Measurements from ENCODE around the gene DNAJC6. TPM values are rescaled to one million over a fixed set of nuclear protein-coding genes. Genes with fewer than 3 reads are reported as not detected.

DNAJC6 gene
- polyA plus RNA-seq, 1 donor (not counting 4 experiments of a cell fraction or from before 2014, with no cell fraction given): 7.7 TPM

- Histone ChIP-seq H3K9me3 (ENCODE audit: control insufficient read depth, low read depth, low read length) (no peaks in the 10 kb centered on the region), H2AFZ (ENCODE audit: control insufficient read depth, low read length) (no peak overlapping the region), H3K27ac (ENCODE audit: control insufficient read depth, insufficient read depth, low read length) (no peak overlapping the region), H3K27me3 (ENCODE audit: control insufficient read depth, extremely low read depth, insufficient read depth, low read length) (no peaks in the 10 kb centered on the region), H3K4me2 (ENCODE audit: control insufficient read depth, extremely low read depth, insufficient read depth, low read depth, low read length) (no peak overlapping the region), H3K4me3 (ENCODE audit: control insufficient read depth in 2 of 3, extremely low read depth in 1 of 3, insufficient read depth in 2 of 3, low read depth in 1 of 3, low read length in 3 of 3) (no peak overlapping the region), H3K9ac (ENCODE audit: control insufficient read depth, extremely low read depth, insufficient read depth, low read length) (no peak overlapping the region), H4K20me1 (ENCODE audit: control insufficient read depth, extremely low read depth, insufficient read depth, low read length) (no peaks in the 10 kb centered on the region), H3K9me1 (ENCODE audit: control insufficient read depth, extremely low read depth, insufficient read depth, low read length) (no peaks in the 10 kb centered on the region), H3K36me3 (ENCODE audit: control insufficient read depth in 2 of 2, extremely low read depth in 1 of 2, insufficient read depth in 2 of 2, low read length in 2 of 2) (no peaks in the 10 kb centered on the region), H3K4me1 (ENCODE audit: control insufficient read depth, extremely low read depth, insufficient read depth, low read length) (peaks cover 21% of the 10 kb centered on the region), H3K79me2 (ENCODE audit: control insufficient read depth, insufficient read depth, low read length) (peaks cover 5% of the 10 kb centered on the region)
- dilution Hi-C loops (cut with MboI; ENCODE audit: extremely low pct_ligation_motif_present, low sequenced_read_pairs): no loop called here
- FAIRE-seq: no peak
- TF ChIP-seq CTCF (optimal IDR thresholded peaks at IDR 0.05 in 1 of 3, IDR thresholded peaks at IDR 0.05 in 1 of 3, conservative IDR thresholded peaks at IDR 0.05 in 1 of 3; ENCODE audit: extremely low read depth in 1 of 3, insufficient read depth in 2 of 3, low read length in 3 of 3) (no peak), EZH2 (IDR thresholded peaks at IDR 0.05; ENCODE audit: low read length) (no peak)
- no peak for DNase-seq (ENCODE audit: low read depth, low spot score)
These were observed 128.3 kb downstream of the DNAJC6 start for GRCh38 chr1:65437616-65438015.

GRCh38 chr1:65440322-65440900 is 131.1 kb downstream of the DNAJC6 start:
- H3K9ac ChIP-seq (ENCODE audit: control insufficient read depth, extremely low read depth, insufficient read depth, low read length): no peak overlapping the region
- no peak for TF ChIP-seq CTCF (optimal IDR thresholded peaks at IDR 0.05 in 1 of 3, IDR thresholded peaks at IDR 0.05 in 1 of 3, conservative IDR thresholded peaks at IDR 0.05 in 1 of 3; ENCODE audit: extremely low read depth in 1 of 3, insufficient read depth in 2 of 3, low read length in 3 of 3)
- TF ChIP-seq EZH2 (IDR thresholded peaks at IDR 0.05; ENCODE audit: low read length): no peak
- H3K4me3 ChIP-seq (ENCODE audit: control insufficient read depth in 2 of 3, extremely low read depth in 1 of 3, insufficient read depth in 2 of 3, low read depth in 1 of 3, low read length in 3 of 3): no peak overlapping the region
- H3K4me2 ChIP-seq (ENCODE audit: control insufficient read depth, extremely low read depth, insufficient read depth, low read depth, low read length): no peak overlapping the region
- FAIRE-seq (no peak), DNase-seq (ENCODE audit: low read depth, low spot score) (no peak)
- H4K20me1 ChIP-seq (ENCODE audit: control insufficient read depth, extremely low read depth, insufficient read depth, low read length): no peaks in the 10 kb centered on the region
- no peaks in the 10 kb centered on the region for H3K27me3 ChIP-seq (ENCODE audit: control insufficient read depth, extremely low read depth, insufficient read depth, low read length)
- no peaks in the 10 kb centered on the region for H3K36me3 ChIP-seq (ENCODE audit: control insufficient read depth in 2 of 2, extremely low read depth in 1 of 2, insufficient read depth in 2 of 2, low read length in 2 of 2)
- dilution Hi-C loops (cut with MboI; ENCODE audit: extremely low pct_ligation_motif_present, low sequenced_read_pairs): no loop called here
- peaks cover 7% of the 10 kb centered on the region for H3K4me1 ChIP-seq (ENCODE audit: control insufficient read depth, extremely low read depth, insufficient read depth, low read length)
- H3K79me2 ChIP-seq (ENCODE audit: control insufficient read depth, insufficient read depth, low read length): no peaks in the 10 kb centered on the region
- no peak overlapping the region for H2AFZ ChIP-seq (ENCODE audit: control insufficient read depth, low read length)
- no peaks in the 10 kb centered on the region for H3K9me3 ChIP-seq (ENCODE audit: control insufficient read depth, low read depth, low read length)
- no peak overlapping the region for H3K27ac ChIP-seq (ENCODE audit: control insufficient read depth, insufficient read depth, low read length)
- no peaks in the 10 kb centered on the region for H3K9me1 ChIP-seq (ENCODE audit: control insufficient read depth, extremely low read depth, insufficient read depth, low read length)

Measured in keratinocyte (primary cell).